Measurements from ENCODE around the gene MRPS12. TPM values are rescaled to one million over a fixed set of nuclear protein-coding genes. Genes with fewer than 3 reads are reported as not detected.
"Not testable (repeated sequence)": the region's sequence is repeated elsewhere in the genome, so short reads cannot be mapped to it uniquely, and the experiment has no call there.

The MRPS12 gene
- total RNA-seq (2022) (77.9 and 82.5 TPM in 2 replicates), Bru-seq, nascent RNA (percentile 71 among the genes with signal in this experiment), BruChase-seq, experiment 1, labeled RNA remaining after a 2-hour chase (percentile 85 among the genes with signal in this experiment), BruChase-seq, experiment 2, labeled RNA remaining after a 6-hour chase (percentile 86 among the genes with signal in this experiment)
- long read RNA-seq, transcript MRPS12-201 (3 exons, 1,207 nt), result major isoform, 79 of 125 reads
- long read RNA-seq, transcript MRPS12-203 (2 exons, 1,220 nt), result minor isoform, 5 of 125 reads
- long read RNA-seq, transcript MRPS12-202 (3 exons, 929 nt), result minor isoform, 32 of 125 reads
- long read RNA-seq, partial matches to known transcripts, result 0 of 125 reads
- long read RNA-seq, other reads (novel, unspliced or antisense), result 7 of 125 reads

DNA sequence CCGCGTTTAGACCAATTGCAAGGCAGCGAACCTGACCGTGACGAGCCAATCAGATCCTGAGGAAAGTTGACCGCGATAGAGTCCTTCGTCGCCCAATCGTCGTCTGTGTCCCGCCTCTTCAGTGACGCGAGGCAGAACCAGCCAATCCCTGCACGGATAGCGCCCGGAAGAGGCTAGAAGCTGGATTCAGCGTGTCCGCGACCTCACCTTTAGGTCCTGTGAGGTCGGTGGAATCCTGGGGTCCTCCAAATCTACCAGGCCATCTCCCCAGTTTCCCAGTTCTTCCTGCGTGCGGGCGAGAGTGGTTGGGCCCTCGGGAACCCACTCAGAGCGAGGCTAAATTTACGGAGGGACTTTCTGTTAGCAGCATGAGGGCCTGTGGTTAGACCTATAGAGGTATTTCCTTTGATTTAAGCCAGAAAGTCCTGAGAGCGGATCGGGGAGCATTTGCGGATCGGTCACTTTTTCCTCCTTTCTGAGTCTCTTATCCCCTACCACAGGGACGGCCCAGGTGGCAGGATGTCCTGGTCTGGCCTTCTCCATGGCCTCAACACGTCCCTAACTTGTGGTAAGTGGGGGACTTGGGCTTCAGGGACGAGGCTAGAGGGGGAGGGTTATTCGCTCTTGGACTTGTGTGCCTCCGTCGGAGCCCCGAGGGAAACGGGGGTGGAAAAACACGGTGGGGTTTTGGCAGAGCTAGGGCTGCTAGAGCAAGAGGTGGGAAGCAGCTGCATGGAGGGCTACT lies at the start of gene MRPS12:
TSS of gene MRPS12 (plus strand) at position 169 of the 745 bp plus-strand sequence. CDS start at position 520, 351 bp downstream.
- Histone ChIP-seq H3K4me3 (ENCODE audit: low read depth, low read length) (peak within 1 kb of the TSS; percentile 85), H3K9me3 (peaks cover 21% of the 10 kb centered on the region), H3K4me1 (0 out of 2 replicates have a peak, but pooled peaks cover 5% of the 10 kb centered on the region), H3K27me3 (replicated peaks; ENCODE audit: control insufficient read depth, insufficient read depth, low read length) (no peaks in the 10 kb centered on the region), H3K36me3 (ENCODE audit: control insufficient read depth, insufficient read depth, low read length) (peaks cover 9% of the 10 kb centered on the region)
- CTCF ChIA-PET, result interaction anchor here (0.5 to 3.2 kb wide), 37 partner anchors 9 to 543 kb away, joined by 3 to 24 read pairs (median 5); partner anchors contain the start of genes ECH1, EIF3K, FAM98C and FBXO17
- Mint-ChIP-seq H3K27me3 (ENCODE audit: insufficient read depth, unreplicated experiment) (no peaks in the 10 kb centered on the region), H3K4me3 (ENCODE audit: unreplicated experiment) (peak within 1 kb of the TSS; percentile 77), H3K9me3 (ENCODE audit: unreplicated experiment) (peaks cover 10% of the 10 kb centered on the region), H3K4me1 (ENCODE audit: low read depth, unreplicated experiment) (no peaks in the 10 kb centered on the region), H3K27ac (ENCODE audit: unreplicated experiment) (peak within 1 kb of the TSS; percentile 99), H3K36me3 (ENCODE audit: insufficient read depth, unreplicated experiment) (peaks cover 74% of the 10 kb centered on the region)
- intact Hi-C loops (cut with micrococcal nuclease; ENCODE audit: unreplicated experiment), result loop anchor here (1.0 to 2.0 kb wide), 5 partner anchors 21 to 194 kb away; partner anchors contain the start of genes ECH1, NFKBIB and SIRT2
- POLR2A ChIA-PET, result interaction anchor here (0.5 to 1.7 kb wide), 25 partner anchors 10 to 1125 kb away, joined by 3 to 21 read pairs (median 5); partner anchors contain the start of genes ACTN4, ECH1, FAM98C and FBXO17
- DNase-seq, result peak; percentile 99
- TF ChIP-seq, protein P1, sequence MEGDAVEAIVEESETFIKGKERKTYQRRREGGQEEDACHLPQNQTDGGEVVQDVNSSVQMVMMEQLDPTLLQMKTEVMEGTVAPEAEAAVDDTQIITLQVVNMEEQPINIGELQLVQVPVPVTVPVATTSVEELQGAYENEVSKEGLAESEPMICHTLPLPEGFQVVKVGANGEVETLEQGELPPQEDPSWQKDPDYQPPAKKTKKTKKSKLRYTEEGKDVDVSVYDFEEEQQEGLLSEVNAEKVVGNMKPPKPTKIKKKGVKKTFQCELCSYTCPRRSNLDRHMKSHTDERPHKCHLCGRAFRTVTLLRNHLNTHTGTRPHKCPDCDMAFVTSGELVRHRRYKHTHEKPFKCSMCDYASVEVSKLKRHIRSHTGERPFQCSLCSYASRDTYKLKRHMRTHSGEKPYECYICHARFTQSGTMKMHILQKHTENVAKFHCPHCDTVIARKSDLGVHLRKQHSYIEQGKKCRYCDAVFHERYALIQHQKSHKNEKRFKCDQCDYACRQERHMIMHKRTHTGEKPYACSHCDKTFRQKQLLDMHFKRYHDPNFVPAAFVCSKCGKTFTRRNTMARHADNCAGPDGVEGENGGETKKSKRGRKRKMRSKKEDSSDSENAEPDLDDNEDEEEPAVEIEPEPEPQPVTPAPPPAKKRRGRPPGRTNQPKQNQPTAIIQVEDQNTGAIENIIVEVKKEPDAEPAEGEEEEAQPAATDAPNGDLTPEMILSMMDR (IDR thresholded peaks at IDR 0.05; ENCODE audit: insufficient read depth in 1 of 2, low read depth in 1 of 2, low read length in 1 of 2, severe bottlenecking in 1 of 2, unreplicated experiment in 1 of 2), result no peak
- BruUV-seq (replicated peaks), result TSS peak; percentile 86

DNA sequence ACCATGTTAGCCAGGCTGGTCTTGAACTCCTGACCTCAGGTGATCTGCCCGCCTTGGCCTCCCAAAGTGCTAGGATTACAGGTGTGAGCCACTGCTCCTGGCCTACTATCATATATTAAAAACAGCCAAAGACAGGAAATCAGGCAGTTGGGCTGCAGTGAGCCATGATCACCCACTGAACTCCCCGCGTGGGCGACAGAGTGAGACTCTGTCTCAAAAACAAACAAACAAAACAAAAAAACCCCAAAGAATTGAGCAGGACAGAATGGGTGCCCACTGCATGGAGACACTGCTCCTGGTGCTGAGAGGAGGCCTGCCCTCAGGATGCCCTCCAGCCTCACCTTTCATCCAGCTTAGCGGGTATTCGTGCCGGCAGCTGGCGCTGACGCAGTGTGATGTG lies 47.5 kb upstream of the MRPS12 start:
- peak overlapping the region; percentile 54 for H3K27ac Mint-ChIP-seq (ENCODE audit: unreplicated experiment)

DNA sequence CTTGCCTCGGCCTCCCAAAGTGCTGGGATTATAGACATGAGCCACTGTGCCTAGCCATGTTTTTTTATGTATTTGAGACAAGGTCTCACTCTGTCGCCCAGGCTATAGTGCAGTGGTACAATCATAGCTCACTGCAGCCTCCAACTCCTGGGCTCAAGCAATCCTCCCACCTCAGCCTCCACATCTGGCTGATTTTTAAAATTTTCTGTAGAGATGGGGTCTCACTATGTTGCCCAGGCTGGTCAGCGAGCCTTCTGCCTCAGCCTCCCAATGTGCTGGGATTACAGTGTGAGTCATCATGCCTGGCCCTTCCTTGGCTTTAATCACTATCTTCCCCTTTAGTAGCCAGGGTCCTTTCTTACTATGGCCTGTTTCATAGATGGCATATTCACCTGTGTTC lies 46.1 kb upstream of the MRPS12 start:
- H3K4me1 Mint-ChIP-seq (ENCODE audit: low read depth, unreplicated experiment); CTCF ChIA-PET; BruUV-seq (replicated peaks); H3K4me3 ChIP-seq (ENCODE audit: low read depth, low read length); H3K36me3 ChIP-seq (ENCODE audit: control insufficient read depth, insufficient read depth, low read length); H3K9me3 ChIP-seq; POLR2A ChIA-PET; DNase-seq; H3K4me3 Mint-ChIP-seq (ENCODE audit: unreplicated experiment); intact Hi-C loops (cut with micrococcal nuclease; ENCODE audit: unreplicated experiment); H3K27me3 ChIP-seq (replicated peaks; ENCODE audit: control insufficient read depth, insufficient read depth, low read length); H3K27me3 Mint-ChIP-seq (ENCODE audit: insufficient read depth, unreplicated experiment); H3K9me3 Mint-ChIP-seq (ENCODE audit: unreplicated experiment): not testable (repeated sequence)
- Mint-ChIP-seq H3K36me3 (ENCODE audit: insufficient read depth, unreplicated experiment) (peaks cover 11% of the 10 kb centered on the region), H3K27ac (ENCODE audit: unreplicated experiment) (peak overlapping the region; percentile 22)
- H3K4me1 ChIP-seq, result peaks cover 40% of the 10 kb centered on the region

More for the DNA sequence above, 47.5 kb upstream of the MRPS12 start:
- intact Hi-C loops (cut with micrococcal nuclease; ENCODE audit: unreplicated experiment), result no loop called here
- peaks cover 10% of the 10 kb centered on the region for H3K36me3 Mint-ChIP-seq (ENCODE audit: insufficient read depth, unreplicated experiment)
- Histone ChIP-seq H3K9me3 (no peaks in the 10 kb centered on the region), H3K4me3 (ENCODE audit: low read depth, low read length) (no peak overlapping the region), H3K36me3 (ENCODE audit: control insufficient read depth, insufficient read depth, low read length) (no peaks in the 10 kb centered on the region), H3K27me3 (replicated peaks; ENCODE audit: control insufficient read depth, insufficient read depth, low read length) (no peaks in the 10 kb centered on the region), H3K4me1 (peaks cover 54% of the 10 kb centered on the region)
- no peak for DNase-seq
- ChIA-PET CTCF (interaction anchor here (0.6 to 1.8 kb wide), 4 partner anchors 31 to 47 kb away, joined by 3 to 11 read pairs (median 5); partner anchors contain the start of genes MRPS12 and SARS2), POLR2A (interaction anchor here (0.6 to 1.2 kb wide), 4 partner anchors 16 to 52 kb away, joined by 4 to 12 read pairs (median 6); partner anchors contain the start of genes ECH1, HNRNPL, NFKBIB and SIRT2)
- no peak overlapping the region for H3K4me3 Mint-ChIP-seq (ENCODE audit: unreplicated experiment)
- H3K4me1 Mint-ChIP-seq (ENCODE audit: low read depth, unreplicated experiment), result peaks cover 16% of the 10 kb centered on the region
- no peaks in the 10 kb centered on the region for H3K9me3 Mint-ChIP-seq (ENCODE audit: unreplicated experiment)
- no peaks in the 10 kb centered on the region for H3K27me3 Mint-ChIP-seq (ENCODE audit: insufficient read depth, unreplicated experiment)
- no TSS peak for BruUV-seq (replicated peaks)
- TF ChIP-seq, protein P1 (IDR thresholded peaks at IDR 0.05; ENCODE audit: insufficient read depth in 1 of 2, low read depth in 1 of 2, low read length in 1 of 2, severe bottlenecking in 1 of 2, unreplicated experiment in 1 of 2), result no peak

All from Caco-2 (cell line).